ENCODE measurements around the gene IFNGR1.
A peak's percentile ranks its signal among the peaks of the same experiment; 100 is the strongest.

DNA sequence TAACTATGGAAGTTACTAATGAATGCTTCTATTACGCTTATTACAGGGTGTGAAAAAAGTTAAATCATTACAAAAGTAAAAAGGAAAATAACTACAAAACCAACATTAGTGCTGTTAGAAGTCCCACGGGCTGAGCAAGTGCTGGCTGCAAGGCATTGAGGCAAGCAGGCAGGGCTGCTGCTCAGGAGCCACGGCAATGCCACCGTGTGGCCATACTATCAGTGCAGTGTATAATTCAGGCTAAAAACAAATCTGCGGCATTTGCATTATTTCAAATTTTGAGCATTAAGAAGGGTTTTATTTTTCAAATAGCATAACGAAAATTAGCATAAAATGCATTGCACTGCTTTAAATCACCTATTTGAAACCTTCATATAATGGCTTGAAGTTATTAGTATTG lies 17.1 kb downstream of the IFNGR1 start:
- TF ChIP-seq, protein P1, sequence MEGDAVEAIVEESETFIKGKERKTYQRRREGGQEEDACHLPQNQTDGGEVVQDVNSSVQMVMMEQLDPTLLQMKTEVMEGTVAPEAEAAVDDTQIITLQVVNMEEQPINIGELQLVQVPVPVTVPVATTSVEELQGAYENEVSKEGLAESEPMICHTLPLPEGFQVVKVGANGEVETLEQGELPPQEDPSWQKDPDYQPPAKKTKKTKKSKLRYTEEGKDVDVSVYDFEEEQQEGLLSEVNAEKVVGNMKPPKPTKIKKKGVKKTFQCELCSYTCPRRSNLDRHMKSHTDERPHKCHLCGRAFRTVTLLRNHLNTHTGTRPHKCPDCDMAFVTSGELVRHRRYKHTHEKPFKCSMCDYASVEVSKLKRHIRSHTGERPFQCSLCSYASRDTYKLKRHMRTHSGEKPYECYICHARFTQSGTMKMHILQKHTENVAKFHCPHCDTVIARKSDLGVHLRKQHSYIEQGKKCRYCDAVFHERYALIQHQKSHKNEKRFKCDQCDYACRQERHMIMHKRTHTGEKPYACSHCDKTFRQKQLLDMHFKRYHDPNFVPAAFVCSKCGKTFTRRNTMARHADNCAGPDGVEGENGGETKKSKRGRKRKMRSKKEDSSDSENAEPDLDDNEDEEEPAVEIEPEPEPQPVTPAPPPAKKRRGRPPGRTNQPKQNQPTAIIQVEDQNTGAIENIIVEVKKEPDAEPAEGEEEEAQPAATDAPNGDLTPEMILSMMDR (IDR thresholded peaks at IDR 0.05), result peak in 1 of 4 donors; percentile 9
- no peak for TF ChIP-seq POLR2A (IDR thresholded peaks at IDR 0.05)

Measured in right lobe of liver (tissue), 4 donors.